Hepatic stellate cell (primary cell): ENCODE measurements around the gene GPX7.

Experiments used
- DNase-seq: peaks from one replicate; pipeline ENCODE4 v3.0.0; 2011; ENCODE audit warnings: low spot score

GPX7 gene

GRCh38 chr1:52629325-52629643 lies 27.1 kb downstream of the GPX7 start:
- no peak for DNase-seq

- no peak for DNase-seq
These were observed 27.5 kb downstream of the GPX7 start for GRCh38 chr1:52629667-52630066.

GRCh38 chr1:52631759-52632331 lies 29.7 kb downstream of the GPX7 start:
- DNase-seq: no peak

GRCh38 chr1:52632732-52633290 lies 30.6 kb downstream of the GPX7 start, which contains the start of gene SHISAL2A:
SHISAL2A (plus strand) TSS chr1:52633168; CDS start chr1:52633494, 326 bp downstream.
- no peak for DNase-seq

- no peak for DNase-seq
These were observed 31.2 kb downstream of the GPX7 start for GRCh38 chr1:52633291-52633754.

- DNase-seq: no peak
These were observed 31.9 kb downstream of the GPX7 start for GRCh38 chr1:52634111-52634510.

- no peak for DNase-seq
These were observed 33.3 kb downstream of the GPX7 start for GRCh38 chr1:52635321-52636089.

- DNase-seq: no peak
These were observed 34.8 kb downstream of the GPX7 start for GRCh38 chr1:52636721-52637695.

GRCh38 chr1:52637946-52638345 lies 35.8 kb downstream of the GPX7 start:
- DNase-seq: no peak

GRCh38 chr1:52640697-52641096 lies 38.5 kb downstream of the GPX7 start:
- no peak for DNase-seq

GRCh38 chr1:52641307-52641706 lies 39.1 kb downstream of the GPX7 start:
- DNase-seq: no peak

- DNase-seq: no peak
These were observed 43.1 kb downstream of the GPX7 start for GRCh38 chr1:52645261-52645660.

GRCh38 chr1:52651904-52652303 lies 49.7 kb downstream of the GPX7 start:
- no peak for DNase-seq

- no peak for DNase-seq
These were observed 51.2 kb downstream of the GPX7 start for GRCh38 chr1:52653207-52653849.

- no peak for DNase-seq
These were observed 51.9 kb downstream of the GPX7 start for GRCh38 chr1:52654063-52654462.

GRCh38 chr1:52657702-52658101 lies 55.5 kb downstream of the GPX7 start:
- no peak for DNase-seq
